Testis (tissue), 3 donors: Measurements from ENCODE around the gene C3AR1. TPM values are rescaled to one million over a fixed set of nuclear protein-coding genes. Genes with fewer than 3 reads are reported as not detected.

Experiments used
- DNase-seq: peaks from one replicate; pipeline ENCODE4 v3.0.0-alpha.2; 2019
- H3K27ac ChIP-seq, 2 donors: fragments of 200-600 bp; sonication (generic); one replicate each; pipeline ENCODE4 v1.5.1; 2019
- H3K27me3 ChIP-seq: fragments of 200-600 bp; sonication (generic); one replicate; pipeline ENCODE4 v1.5.1; 2019
- H3K36me3 ChIP-seq: fragments of 200-600 bp; sonication (generic); one replicate; pipeline ENCODE4 v1.5.1; 2017; ENCODE audit warnings: low read depth; ENCODE audit errors: missing control alignments
- H3K4me1 ChIP-seq: fragments of 200-600 bp; sonication (generic); one replicate; pipeline ENCODE4 v1.5.1; 2019
- H3K4me3 ChIP-seq, 2 donors: fragments of 200-600 bp; sonication (generic); one replicate each; pipeline ENCODE4 v1.5.1; 2017 to 2019
- H3K9me3 ChIP-seq: fragments of 200-600 bp; sonication (generic); one replicate; pipeline ENCODE4 v1.5.1; 2017
- CTCF ChIP-seq, 3 experiments: fragments of 450-650 bp in 2 of 3; fragments of 200-600 bp in 1 of 3; sonication (generic) in 1 of 3; IDR thresholded peaks; one replicate each; pipeline ENCODE4 v1.5.1; 2016 to 2019; ENCODE audit warnings: antibody characterized with exemption in 3 of 3, mild to moderate bottlenecking in 2 of 3, moderate library complexity in 1 of 3
- POLR2A ChIP-seq: fragments of 450-650 bp; IDR thresholded peaks from one replicate; pipeline ENCODE4 v1.6.1; 2017; ENCODE audit warnings: antibody characterized with exemption, mild to moderate bottlenecking, moderate library complexity
- WGBS, 2 donors: methylation state at CpG; one replicate each; pipeline ENCODE4 v1.1.5; 2018; 5-methylcytosine and 5-hydroxymethylcytosine counted together
- intact Hi-C: fragments of 100-400 bp; cut with DNase I; formaldehyde crosslinking; loops from one replicate; pipeline ENCODE4 v1.15.1; 2023; ENCODE audit warnings: low total_unique reads
- polyA plus RNA-seq: library from polyadenylated mRNA; stranded (reverse); fragments of 350-450 nt; fragmentation: Illumina TruSeq; extraction: RNeasy Lipid Tissue Mini Kit (QIAGEN cat#74804); gene quantifications from one replicate; pipeline ENCODE4 v1.2.3, GENCODE V29; 2014; ENCODE audit warnings: low read depth, low replicate concordance; ENCODE audit not compliant: insufficient read depth
- total RNA-seq, 2 donors: library from RNA; depleted of rRNA; stranded (reverse); fragments of >200 nt; gene quantifications; one replicate each; pipeline ENCODE4 v1.2.3, GENCODE V29; 2016

The C3AR1 gene
- total and polyA plus RNA-seq, 3 donors from 2014 or later: 1.9 to 9.5 (median 2.8) TPM

- Histone ChIP-seq H3K27ac (no peak overlapping the region), H3K4me1 (no peaks in the 10 kb centered on the region), H3K4me3 (no peak overlapping the region), H3K27me3 (no peaks in the 10 kb centered on the region), H3K36me3 (no peaks in the 10 kb centered on the region), H3K9me3 (no peaks in the 10 kb centered on the region)
- no peak for DNase-seq
- WGBS, 2 donors: 91 to 94% methylated on average over 6 to 7 of the region's 7 CpGs
- TF ChIP-seq POLR2A (no peak), CTCF (IDR thresholded peaks at IDR 0.05) (no peak)
- intact Hi-C loops: no loop called here
These were observed 53.4 kb downstream of the C3AR1 start for GRCh38 chr12:8012651-8013309.

- WGBS, 2 donors: 91 to 96% methylated on average over 7 of the region's 7 CpGs
- Histone ChIP-seq H3K27ac (no peak overlapping the region), H3K9me3 (no peaks in the 10 kb centered on the region), H3K36me3 (no peaks in the 10 kb centered on the region), H3K27me3 (no peaks in the 10 kb centered on the region), H3K4me1 (no peaks in the 10 kb centered on the region), H3K4me3 (no peak overlapping the region)
- DNase-seq: no peak
- intact Hi-C loops: no loop called here
- TF ChIP-seq CTCF (IDR thresholded peaks at IDR 0.05) (no peak), POLR2A (no peak)
These were observed 54.8 kb downstream of the C3AR1 start for GRCh38 chr12:8011331-8011730.

Other genes starting within 250 kb of the C3AR1 start
- 10 to 100 TPM; 51.5 to 54.3 TPM for gene SLC2A14, start 193.4 kb downstream of the C3AR1 start, total RNA-seq
- gene SLC2A14, start 193.4 kb downstream of the C3AR1 start, polyA plus RNA-seq: 203 TPM
- gene SLC2A3, start 130.2 kb downstream of the C3AR1 start, total RNA-seq: 10 to 100 TPM; 11.0 to 25.7 TPM
- 22.3 TPM for gene SLC2A3, start 130.2 kb downstream of the C3AR1 start, polyA plus RNA-seq
- gene FOXJ2, start 33.6 kb downstream of the C3AR1 start, total RNA-seq: 10 to 100 TPM; 25.3 to 29.1 TPM
- 13.5 TPM for gene FOXJ2, start 33.6 kb downstream of the C3AR1 start, polyA plus RNA-seq
- gene NECAP1, start 15.9 kb upstream of the C3AR1 start, total RNA-seq: 10 to 100 TPM; 58.9 to 70.0 TPM
- 34.8 TPM for gene NECAP1, start 15.9 kb upstream of the C3AR1 start, polyA plus RNA-seq
- 1 to 10 TPM; 2.4 to 3.5 TPM for gene CLEC4A, start 57.3 kb upstream of the C3AR1 start, total RNA-seq
- gene CLEC4A, start 57.3 kb upstream of the C3AR1 start, polyA plus RNA-seq: 1.9 TPM
- gene ZNF705A, start 90.7 kb upstream of the C3AR1 start, total RNA-seq: under 1 TPM; 0.43 to 0.87 TPM
- gene ZNF705A, start 90.7 kb upstream of the C3AR1 start, polyA plus RNA-seq: 0.75 TPM
- gene FAM90A1, start 161.3 kb upstream of the C3AR1 start, total RNA-seq: 1 to 10 TPM; 1.5 to 1.8 TPM
- 0.67 TPM for gene FAM90A1, start 161.3 kb upstream of the C3AR1 start, polyA plus RNA-seq